ENCODE measurements around the gene PSD4.

DNA sequence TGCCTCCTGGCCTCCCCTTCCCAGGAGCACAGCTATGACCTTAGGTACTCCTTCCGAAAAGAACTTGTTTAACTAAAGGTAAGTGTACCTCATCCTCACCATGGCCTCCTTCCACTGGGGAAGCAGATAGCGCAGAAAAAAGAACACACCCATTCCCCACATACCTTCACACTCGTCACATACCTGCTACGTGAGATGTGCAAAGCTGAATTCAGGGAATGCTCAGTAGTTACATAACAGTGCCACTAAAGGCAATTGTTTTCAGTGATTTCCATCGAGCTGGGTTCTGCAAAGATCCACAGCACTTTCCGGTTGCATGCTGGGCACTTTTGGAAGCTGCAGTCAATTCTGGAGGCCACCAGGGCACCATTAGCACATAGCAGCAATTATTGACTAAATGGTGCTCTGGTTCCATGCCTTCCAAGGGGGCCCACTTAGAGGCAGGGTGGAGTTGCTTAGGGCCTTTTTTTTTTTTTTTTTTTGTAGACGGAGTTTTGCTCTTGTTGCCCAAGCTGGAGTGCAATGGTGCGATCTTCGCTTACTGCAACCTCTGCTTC, 63.9 kb downstream of the PSD4 start:
- TF ChIP-seq, protein P1, sequence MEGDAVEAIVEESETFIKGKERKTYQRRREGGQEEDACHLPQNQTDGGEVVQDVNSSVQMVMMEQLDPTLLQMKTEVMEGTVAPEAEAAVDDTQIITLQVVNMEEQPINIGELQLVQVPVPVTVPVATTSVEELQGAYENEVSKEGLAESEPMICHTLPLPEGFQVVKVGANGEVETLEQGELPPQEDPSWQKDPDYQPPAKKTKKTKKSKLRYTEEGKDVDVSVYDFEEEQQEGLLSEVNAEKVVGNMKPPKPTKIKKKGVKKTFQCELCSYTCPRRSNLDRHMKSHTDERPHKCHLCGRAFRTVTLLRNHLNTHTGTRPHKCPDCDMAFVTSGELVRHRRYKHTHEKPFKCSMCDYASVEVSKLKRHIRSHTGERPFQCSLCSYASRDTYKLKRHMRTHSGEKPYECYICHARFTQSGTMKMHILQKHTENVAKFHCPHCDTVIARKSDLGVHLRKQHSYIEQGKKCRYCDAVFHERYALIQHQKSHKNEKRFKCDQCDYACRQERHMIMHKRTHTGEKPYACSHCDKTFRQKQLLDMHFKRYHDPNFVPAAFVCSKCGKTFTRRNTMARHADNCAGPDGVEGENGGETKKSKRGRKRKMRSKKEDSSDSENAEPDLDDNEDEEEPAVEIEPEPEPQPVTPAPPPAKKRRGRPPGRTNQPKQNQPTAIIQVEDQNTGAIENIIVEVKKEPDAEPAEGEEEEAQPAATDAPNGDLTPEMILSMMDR (IDR thresholded peaks at IDR 0.05) = no peak
- TF ChIP-seq EP300 (IDR thresholded peaks at IDR 0.05) (no peak), POLR2A (IDR thresholded peaks at IDR 0.05) (no peak)
